HepG2 (cell line): ENCODE data around the gene RAB43. TPM values are rescaled to one million over a fixed set of nuclear protein-coding genes. Genes with fewer than 3 reads are reported as not detected.
A peak's percentile ranks its signal among the peaks of the same experiment; 100 is the strongest.
"Not testable (repeated sequence)": the region's sequence is repeated elsewhere in the genome, so short reads cannot be mapped to it uniquely, and the experiment has no call there.

Experiments
- ATAC-seq: fragments of 200-7000 bp; cut with Tn5 transposase; 3 replicates; pipeline ENCODE4 v1.9.1; 2020; ENCODE audit warnings: mild to moderate bottlenecking, moderate library complexity
- BruUV-seq: library from RNA; stranded (reverse); fragments of 400-500 nt; replicated peaks from 2 replicates; lab custom pipeline; 2021; lab: Mats Ljungman, UMichigan
- CTCF ChIA-PET: fragments of 300-600 bp; formaldehyde crosslinking; extraction: SDS; loops from one replicate; lab custom pipeline; 2021; ENCODE audit warnings: low total read pairs, inconsistent platforms, low intra/inter-chr PET ratio; lab: Yijun Ruan, JAX
- POLR2A ChIA-PET: fragments of 350-600 bp; sonication (Branson Sonifier 250); formaldehyde crosslinking; loops from one replicate; lab custom pipeline; 2020; ENCODE audit warnings: antibody characterized with exemption, inconsistent platforms; lab: Yijun Ruan, JAX
- DNase-seq: peaks from one replicate; pipeline ENCODE4 v3.0.0-alpha.2; 2015; ENCODE audit warnings: low spot score
- FAIRE-seq: peaks from 3 replicates; lab custom pipeline; 2011; peaks lifted over from hg19 to GRCh38; lab: Jason Lieb, UNC
- H2AFZ ChIP-seq: one replicate; pipeline ENCODE4 v1.6.1; 2011; ENCODE audit warnings: low read length, inconsistent platforms
- H3K27ac ChIP-seq: fragments of 300-600 bp; 3 replicates; pipeline ENCODE4 v1.8.0; 2011; ENCODE audit warnings: mixed run types, mild to moderate bottlenecking, mixed read lengths, low read length, inconsistent platforms; ENCODE audit not compliant: insufficient read depth; ENCODE audit errors: extremely low read length
- H3K27me3 ChIP-seq, 2 experiments: fragments of 200-600 bp in 1 of 2; 2 replicates in 1 of 2; 3 replicates in 1 of 2; pipeline versions ENCODE4 v1.6.0 to v1.8.0; 2011; ENCODE audit warnings: low read length in 2 of 2, mild to moderate bottlenecking in 2 of 2, moderate library complexity in 2 of 2, inconsistent platforms in 1 of 2; ENCODE audit not compliant: insufficient read depth in 2 of 2, control insufficient read depth in 1 of 2
- H3K36me3 ChIP-seq, 2 experiments: fragments of 200-600 bp in 1 of 2; replicated peaks in 1 of 2; 2 replicates in 1 of 2; 3 replicates in 1 of 2; pipeline versions ENCODE4 v1.5.1 to v1.8.0; 2011; ENCODE audit warnings: low read length in 2 of 2, inconsistent platforms in 1 of 2; ENCODE audit not compliant: insufficient read depth in 2 of 2, control insufficient read depth in 1 of 2
- H3K4me1 ChIP-seq: 2 replicates; pipeline ENCODE4 v1.5.1; 2012; ENCODE audit warnings: low read length, inconsistent platforms; ENCODE audit not compliant: insufficient read depth
- H3K4me2 ChIP-seq: 2 replicates; pipeline ENCODE4 v1.6.0; 2011; ENCODE audit warnings: low read depth, low read length, inconsistent platforms
- H3K4me3 ChIP-seq, 3 experiments: fragments of 200-600 bp in 1 of 3; sonication (generic), shearing (Covaris generic) in 1 of 3; replicated peaks in 1 of 3; 2 replicates each; pipeline ENCODE4 v1.5.1; 2011 to 2016; ENCODE audit warnings: low read length in 3 of 3, inconsistent platforms in 2 of 3, low read depth in 2 of 3, mild to moderate bottlenecking in 2 of 3, control low read depth in 1 of 3, mixed read lengths in 1 of 3; ENCODE audit not compliant: insufficient read depth in 1 of 3
- H3K79me2 ChIP-seq: one replicate; pipeline ENCODE4 v1.6.1; 2011; ENCODE audit warnings: low read length, inconsistent platforms; ENCODE audit not compliant: insufficient read depth
- H3K9ac ChIP-seq: 2 replicates; pipeline ENCODE4 v1.6.0; 2011; ENCODE audit warnings: mild to moderate bottlenecking, low read depth, low read length, inconsistent platforms; ENCODE audit not compliant: insufficient read depth
- H3K9me3 ChIP-seq: 2 replicates; pipeline ENCODE4 v1.5.1; 2012; ENCODE audit warnings: mild to moderate bottlenecking, low read length
- H4K20me1 ChIP-seq: 2 replicates; pipeline ENCODE4 v1.6.0; 2011; ENCODE audit warnings: inconsistent platforms, mild to moderate bottlenecking, low read length, moderate library complexity; ENCODE audit not compliant: insufficient read depth
- AGO2 ChIP-seq: fragments of 200-400 bp; formaldehyde crosslinking; optimal IDR thresholded peaks from 2 replicates; pipeline ENCODE3; 2017; ENCODE audit warnings: mild to moderate bottlenecking, low read depth, low read length, moderate library complexity
- DNMT1 ChIP-seq: sonication (generic); formaldehyde crosslinking; IDR thresholded peaks from 2 replicates; pipeline ENCODE4 v1.5.1; 2020; ENCODE audit warnings: mild to moderate bottlenecking, missing genetic modification reagents
- NCOA5 ChIP-seq: sonication (generic); formaldehyde crosslinking; IDR thresholded peaks from 2 replicates; pipeline ENCODE4 v1.4.0; 2020; ENCODE audit warnings: missing genetic modification reagents
- RBFOX2 ChIP-seq: fragments of 200-400 bp; formaldehyde crosslinking; IDR thresholded peaks from 2 replicates; pipeline ENCODE4 v1.6.1; 2017; ENCODE audit warnings: low read depth, mild to moderate bottlenecking, low read length
- ZBTB42 ChIP-seq: sonication (generic); formaldehyde crosslinking; IDR thresholded peaks from 2 replicates; pipeline ENCODE4 v1.5.0; 2020; ENCODE audit warnings: mild to moderate bottlenecking, missing genetic modification reagents
- ZNF253 ChIP-seq: sonication (generic); formaldehyde crosslinking; IDR thresholded peaks from 2 replicates; pipeline ENCODE4 v1.8.0; 2022; ENCODE audit warnings: mild to moderate bottlenecking, missing genetic modification reagents, borderline replicate concordance
- ZSCAN5A ChIP-seq: sonication (generic); formaldehyde crosslinking; IDR thresholded peaks from 2 replicates; pipeline ENCODE4 v1.8.0; 2022; ENCODE audit warnings: mild to moderate bottlenecking, missing genetic modification reagents, borderline replicate concordance
- WGBS: methylation state at CpG from one replicate; pipeline ENCODE4 v1.1.6; 2017; ENCODE audit warnings: low lambda C conversion rate; 5-methylcytosine and 5-hydroxymethylcytosine counted together
- in situ Hi-C: cut with HindIII; loops from 2 replicates; pipeline ENCODE4 v1.10.0; 2017; ENCODE audit warnings: low pct_unique_long_range_greater_than_20kb; ENCODE audit not compliant: extremely low pct_ligation_motif_present
- intact Hi-C: fragments of 100-400 bp; cut with micrococcal nuclease; formaldehyde crosslinking; loops from one replicate; pipeline ENCODE4 v1.10.0; 2022; ENCODE audit not compliant: unreplicated experiment
- polyA plus RNA-seq, 8 experiments: library from polyadenylated mRNA; depleted of rRNA in 3 of 8; stranded (reverse) in 7 of 8; unstranded in 1 of 8; fragments of >200 nt; fragmentation: Illumina TruSeq in 4 of 8; extraction: Trizol in 4 of 8; gene quantifications; 2 replicates each; pipeline versions ENCODE4 v1.2.1 to v1.2.3, GENCODE V29; 2011 to 2016; ENCODE audit warnings: low read depth in 4 of 8, missing spikeins in 1 of 8, mixed read lengths in 1 of 8; ENCODE audit not compliant: insufficient read depth in 1 of 8
- total RNA-seq, 5 experiments: library from RNA; depleted of rRNA; stranded (reverse); fragments of >200 nt; fragmentation: Illumina TruSeq; extraction: Trizol; gene quantifications; 2 replicates each; pipeline ENCODE4 v1.2.3, GENCODE V29; 2016; ENCODE audit warnings: low read depth in 1 of 5
- TF ChIP-seq, protein P1 (sequence below): sonication (generic); formaldehyde crosslinking; IDR thresholded peaks from 2 replicates; pipeline ENCODE4 v1.5.0; 2020; ENCODE audit warnings: missing genetic modification reagents, mild to moderate bottlenecking, borderline replicate concordance

Gene RAB43
- total and polyA plus RNA-seq, 2 of the 13 experiments (the other 11 are each of a cell fraction or from before 2014, with no cell fraction given) = 11.8 to 18.4 TPM

DNA sequence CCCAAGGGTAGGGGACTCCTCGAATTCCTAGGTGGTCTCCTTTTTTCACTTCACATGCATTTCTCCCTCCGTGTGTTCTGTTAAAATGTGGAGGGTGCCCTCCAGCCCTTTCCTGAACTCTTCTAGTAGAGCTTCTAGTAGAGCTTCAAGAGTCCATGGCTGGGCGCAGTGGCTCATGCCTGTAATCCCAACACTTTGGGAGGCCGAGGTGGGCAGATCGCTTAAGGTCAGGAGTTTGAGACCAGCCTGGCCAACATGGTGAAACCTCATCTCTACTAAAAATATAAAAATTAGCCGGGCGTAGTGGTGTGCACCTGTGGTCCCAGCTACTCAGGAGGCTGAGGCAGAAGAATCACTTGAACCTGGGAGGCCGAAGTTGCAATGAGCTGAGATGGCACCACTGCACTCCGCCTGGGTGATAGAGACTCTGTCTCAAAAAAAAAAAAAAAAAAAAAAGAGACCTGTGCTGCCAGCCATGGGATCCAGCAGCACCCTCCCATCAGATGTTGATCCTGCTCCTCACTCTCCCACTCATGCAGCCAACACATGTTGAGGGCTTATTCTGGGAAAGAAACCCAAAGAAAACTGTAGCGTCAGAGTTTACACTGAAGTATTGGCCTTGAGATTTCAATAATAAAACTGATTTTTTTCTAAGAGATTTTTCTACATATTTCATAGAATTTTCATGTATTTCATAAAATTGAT lies 10.4 kb downstream of the RAB43 start:
- H3K9ac ChIP-seq, POLR2A ChIA-PET, in situ Hi-C loops, H3K27ac ChIP-seq, FAIRE-seq, BruUV-seq, intact Hi-C loops, DNase-seq, H2AFZ ChIP-seq, H3K27me3 ChIP-seq, ATAC-seq, CTCF ChIA-PET, H3K4me3 ChIP-seq, H3K9me3 ChIP-seq, H3K4me2 ChIP-seq: not testable (repeated sequence)
- WGBS = 97% methylated on average over 10 of the region's 10 CpGs
- Histone ChIP-seq H3K36me3 (peaks cover 6 to 31% of the 10 kb centered on the region in 2 experiments; a peak in 4 of 5 replicates), H3K79me2 (peaks cover 49% of the 10 kb centered on the region), H3K4me1 (peaks cover 38% of the 10 kb centered on the region), H4K20me1 (peaks cover 16% of the 10 kb centered on the region; the same call in 1 of the 2 replicates)

DNA sequence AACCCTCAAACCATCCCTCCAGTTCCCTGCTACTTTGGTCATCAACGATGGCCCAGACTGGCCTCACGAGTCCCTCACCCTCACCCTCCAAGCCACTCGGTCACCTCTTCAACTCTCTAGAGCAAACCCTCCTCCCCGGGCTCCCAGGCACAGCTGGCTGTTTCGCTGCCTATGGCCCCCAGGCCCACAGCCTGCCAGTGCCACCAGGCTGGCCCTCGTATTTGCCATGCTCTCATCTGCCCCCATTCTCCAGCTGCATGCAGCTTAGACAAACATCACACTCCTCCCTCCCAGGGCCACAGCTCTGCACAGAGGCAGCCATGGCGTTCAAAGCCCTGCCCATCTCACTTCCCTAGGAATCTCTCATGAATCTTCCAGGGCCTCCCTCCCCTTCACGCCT lies 13.8 kb downstream of the RAB43 start:
- Histone ChIP-seq H3K27me3 (no peaks in the 10 kb centered on the region), H3K4me1 (peaks cover 22% of the 10 kb centered on the region), H3K9ac (no peak overlapping the region), H2AFZ (no peak overlapping the region), H3K36me3 (peaks cover 2 to 30% of the 10 kb centered on the region in 2 experiments; a peak in 4 of 5 replicates), H3K27ac (no peak overlapping the region), H3K4me2 (no peak overlapping the region), H3K79me2 (peaks cover 50% of the 10 kb centered on the region), H3K4me3 (no peak overlapping the region), H3K9me3 (no peaks in the 10 kb centered on the region), H4K20me1 (peaks cover 18% of the 10 kb centered on the region; the same call in 1 of the 2 replicates)
- in situ Hi-C loops (no loop called here), intact Hi-C loops (no loop called here)
- DNase-seq = no peak
- ATAC-seq = no peak; the same call in 2 of the 3 replicates
- TF ChIP-seq ZBTB42 (CRISPR knock-in tag) (no peak), NCOA5 (CRISPR knock-in tag) (no peak), RBFOX2 (no peak), ZSCAN5A (CRISPR knock-in tag) (no peak), AGO2 (peak; percentile 58), ZNF253 (CRISPR knock-in tag) (0 out of 2 replicates have a peak, but pooled peaks have one; percentile 17), DNMT1 (CRISPR knock-in tag) (no peak)
- TF ChIP-seq, protein P1, sequence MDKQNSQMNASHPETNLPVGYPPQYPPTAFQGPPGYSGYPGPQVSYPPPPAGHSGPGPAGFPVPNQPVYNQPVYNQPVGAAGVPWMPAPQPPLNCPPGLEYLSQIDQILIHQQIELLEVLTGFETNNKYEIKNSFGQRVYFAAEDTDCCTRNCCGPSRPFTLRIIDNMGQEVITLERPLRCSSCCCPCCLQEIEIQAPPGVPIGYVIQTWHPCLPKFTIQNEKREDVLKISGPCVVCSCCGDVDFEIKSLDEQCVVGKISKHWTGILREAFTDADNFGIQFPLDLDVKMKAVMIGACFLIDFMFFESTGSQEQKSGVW (CRISPR knock-in tag) = no peak
- 97% methylated on average over 8 of the region's 8 CpGs for WGBS
- ChIA-PET POLR2A (interaction anchor here (2.1 to 2.9 kb wide), 2 partner anchors 12 to 13 kb away, joined by 5 to 9 read pairs; partner anchors contain the start of gene RAB43), CTCF (no interaction called here)
- no TSS peak for BruUV-seq
- FAIRE-seq = no peak
